Measurements from ENCODE around the gene THAP4. TPM values are rescaled to one million over a fixed set of nuclear protein-coding genes. Genes with fewer than 3 reads are reported as not detected.

Gene THAP4
- total and polyA plus RNA-seq, 2 of the 13 experiments (the other 11 are each of a cell fraction or from before 2014, with no cell fraction given): 59.7 to 75.7 TPM

DNA sequence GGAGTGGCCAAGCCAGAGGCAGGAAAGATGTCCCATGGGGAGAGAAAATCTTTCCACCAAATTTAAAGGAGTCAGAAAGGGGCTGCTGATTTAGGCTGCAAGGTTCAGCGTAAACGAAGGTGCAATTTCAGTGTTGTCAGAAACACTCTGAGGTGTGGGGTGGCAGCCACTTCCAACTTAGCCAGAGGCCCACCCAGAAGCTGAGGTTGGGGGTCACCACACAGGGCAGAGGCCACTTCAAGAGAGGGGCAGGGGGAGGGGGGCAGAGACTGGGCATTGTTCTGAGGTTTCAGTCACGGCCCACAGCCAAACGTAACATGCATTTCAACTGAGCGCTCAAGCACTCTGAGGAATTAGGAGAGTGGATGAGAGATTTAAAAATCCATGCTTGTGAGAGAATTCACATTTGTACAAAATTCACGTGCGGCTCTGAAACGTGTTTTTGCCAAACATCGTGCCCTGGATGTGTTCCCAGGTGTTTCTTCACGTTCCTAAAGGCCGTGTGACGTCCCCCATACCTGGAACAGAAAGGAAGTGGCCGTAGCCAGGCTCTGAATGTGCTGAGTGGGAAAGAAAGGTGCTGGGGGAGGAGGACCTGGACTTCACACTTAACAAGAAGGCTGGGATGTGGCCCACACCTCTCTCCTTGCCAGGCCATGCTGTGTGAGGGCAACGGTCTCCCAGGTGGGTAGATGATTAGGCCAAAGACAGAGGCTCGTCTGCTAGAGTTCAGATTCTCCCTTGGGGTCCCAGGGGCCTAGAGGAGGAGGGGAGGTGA, 97.9 kb downstream of the THAP4 start (continued):
- TF ChIP-seq ZNF224 (CRISPR knock-in tag; IDR thresholded peaks at IDR 0.05) (no peak), POLR2G (IDR thresholded peaks at IDR 0.05; ENCODE audit: low read depth, low read length) (no peak), ZNF644 (CRISPR knock-in tag; IDR thresholded peaks at IDR 0.05; ENCODE audit: low read depth) (no peak), NCOA1 (CRISPR knock-in tag; IDR thresholded peaks at IDR 0.05) (no peak), HIVEP1 (CRISPR knock-in tag; IDR thresholded peaks at IDR 0.05) (no peak)
- TF ChIP-seq, protein P1, sequence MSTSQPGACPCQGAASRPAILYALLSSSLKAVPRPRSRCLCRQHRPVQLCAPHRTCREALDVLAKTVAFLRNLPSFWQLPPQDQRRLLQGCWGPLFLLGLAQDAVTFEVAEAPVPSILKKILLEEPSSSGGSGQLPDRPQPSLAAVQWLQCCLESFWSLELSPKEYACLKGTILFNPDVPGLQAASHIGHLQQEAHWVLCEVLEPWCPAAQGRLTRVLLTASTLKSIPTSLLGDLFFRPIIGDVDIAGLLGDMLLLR (CRISPR knock-in tag; IDR thresholded peaks at IDR 0.05): peak; percentile 45; the same call in 1 of the 2 replicates
- TF ChIP-seq, protein P2, sequence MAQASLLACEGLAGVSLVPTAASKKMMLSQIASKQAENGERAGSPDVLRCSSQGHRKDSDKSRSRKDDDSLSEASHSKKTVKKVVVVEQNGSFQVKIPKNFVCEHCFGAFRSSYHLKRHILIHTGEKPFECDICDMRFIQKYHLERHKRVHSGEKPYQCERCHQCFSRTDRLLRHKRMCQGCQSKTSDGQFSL (CRISPR knock-in tag; IDR thresholded peaks at IDR 0.05): no peak

DNA sequence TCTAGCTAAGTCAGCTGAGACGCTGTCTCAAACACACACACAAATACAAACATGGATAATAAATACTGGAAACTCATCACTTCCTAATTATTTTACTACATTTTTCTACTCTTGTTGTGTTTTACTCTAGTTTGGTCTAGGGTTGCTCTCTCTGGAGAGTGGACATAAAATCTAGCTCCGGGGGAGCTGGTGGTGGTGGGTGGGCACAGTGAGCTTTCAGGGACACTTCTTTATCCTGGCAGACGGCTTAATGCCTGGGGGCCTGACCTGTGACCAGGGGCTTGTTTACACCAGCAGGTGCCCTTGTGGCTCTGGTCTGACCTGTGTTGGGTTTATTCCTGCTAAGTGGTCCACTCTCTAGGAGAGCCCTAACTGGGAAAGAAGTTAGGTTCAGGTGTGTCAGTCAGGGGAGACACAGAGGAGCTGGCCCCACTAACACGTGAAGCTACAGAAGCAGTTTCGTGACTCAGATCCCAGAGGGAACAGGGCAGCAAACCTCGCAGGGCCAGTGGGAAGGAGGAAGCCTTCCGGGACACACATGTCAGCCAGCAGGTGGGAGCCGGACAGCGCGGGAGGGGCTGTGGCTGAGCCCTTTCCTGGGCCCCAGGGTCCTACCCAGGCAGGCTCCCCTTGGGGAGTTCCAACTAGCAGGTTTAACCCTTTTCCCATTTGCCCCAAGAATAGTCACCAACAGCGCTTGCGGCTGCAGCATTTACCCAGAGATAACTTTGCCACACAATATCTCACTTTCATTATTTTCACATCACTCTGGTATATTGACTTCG, 100.9 kb downstream of the THAP4 start:
- no peak overlapping the region for H3K27ac ChIP-seq (ENCODE audit: extremely low read length, insufficient read depth, low read length)
- H2AFZ ChIP-seq (ENCODE audit: low read length): no peak overlapping the region
- peaks cover 4 to 48% of the 10 kb centered on the region in 2 experiments; a peak in 4 of 5 replicates for H3K27me3 ChIP-seq (ENCODE audit: control insufficient read depth in 1 of 2, insufficient read depth in 2 of 2, low read length in 2 of 2)
- H3K4me1 ChIP-seq (ENCODE audit: insufficient read depth, low read length): peaks cover 89% of the 10 kb centered on the region
- H3K4me3 ChIP-seq (replicated peaks in 1 of 3; ENCODE audit: insufficient read depth in 1 of 3, low read depth in 2 of 3, low read length in 3 of 3): peak overlapping the region in 1 of 3 experiments; percentile 24; a peak in 1 of 6 replicates
- 32% methylated on average over 13 of the region's 13 CpGs for WGBS (ENCODE audit: low lambda C conversion rate)
- H3K9me3 ChIP-seq (ENCODE audit: low read length): no peaks in the 10 kb centered on the region
- in situ Hi-C loops (cut with HindIII; ENCODE audit: extremely low pct_ligation_motif_present, low pct_unique_long_range_greater_than_20kb) (no loop called here), intact Hi-C loops (cut with micrococcal nuclease; ENCODE audit: unreplicated experiment) (no loop called here)
- no peak for DNase-seq (ENCODE audit: low spot score)
- ChIA-PET POLR2A (interaction anchor here (2.3 kb wide), 1 partner anchor 21 kb away, joined by 11 read pairs; no protein-coding TSS in a partner anchor), CTCF (ENCODE audit: low intra/inter-chr PET ratio, low total read pairs) (no interaction called here)
- no peaks in the 10 kb centered on the region for H3K36me3 ChIP-seq (replicated peaks in 1 of 2; ENCODE audit: control insufficient read depth in 1 of 2, insufficient read depth in 2 of 2, low read length in 2 of 2)
- H3K4me2 ChIP-seq (ENCODE audit: low read depth, low read length): peak overlapping the region; percentile 55
- no peaks in the 10 kb centered on the region for H4K20me1 ChIP-seq (ENCODE audit: insufficient read depth, low read length)
- peak; percentile 2; the same call in 1 of the 3 replicates for ATAC-seq
- FAIRE-seq: no peak
- no TSS peak for BruUV-seq (replicated peaks)
- H3K9ac ChIP-seq (ENCODE audit: insufficient read depth, low read depth, low read length): 0 out of 2 replicates have a peak overlapping the region, but pooled peaks have one; percentile 16
- H3K79me2 ChIP-seq (ENCODE audit: insufficient read depth, low read length): no peaks in the 10 kb centered on the region
- TF ChIP-seq MAFF (IDR thresholded peaks at IDR 0.05; ENCODE audit: low read depth, low read length) (no peak), MXD4 (CRISPR knock-in tag; IDR thresholded peaks at IDR 0.05) (no peak), TBX3 (IDR thresholded peaks at IDR 0.05; ENCODE audit: borderline replicate concordance) (no peak), NCOR1 (IDR thresholded peaks at IDR 0.05; ENCODE audit: borderline replicate concordance, low read length) (no peak), ZFP41 (CRISPR knock-in tag; IDR thresholded peaks at IDR 0.05; ENCODE audit: borderline replicate concordance) (no peak), CCAR2 (optimal IDR thresholded peaks at IDR 0.05; ENCODE audit: low read depth, low read length) (no peak), ZNF720 (CRISPR knock-in tag; IDR thresholded peaks at IDR 0.05) (no peak), IKZF4 (CRISPR knock-in tag; IDR thresholded peaks at IDR 0.05; ENCODE audit: borderline replicate concordance, low read depth, not compliant biosample characterization) (no peak), CHD2 (IDR thresholded peaks at IDR 0.05; ENCODE audit: low read depth, low read length) (no peak), CHD4 (IDR thresholded peaks at IDR 0.05; ENCODE audit: borderline replicate concordance, low read length) (no peak)
- TF ChIP-seq, protein P3, sequence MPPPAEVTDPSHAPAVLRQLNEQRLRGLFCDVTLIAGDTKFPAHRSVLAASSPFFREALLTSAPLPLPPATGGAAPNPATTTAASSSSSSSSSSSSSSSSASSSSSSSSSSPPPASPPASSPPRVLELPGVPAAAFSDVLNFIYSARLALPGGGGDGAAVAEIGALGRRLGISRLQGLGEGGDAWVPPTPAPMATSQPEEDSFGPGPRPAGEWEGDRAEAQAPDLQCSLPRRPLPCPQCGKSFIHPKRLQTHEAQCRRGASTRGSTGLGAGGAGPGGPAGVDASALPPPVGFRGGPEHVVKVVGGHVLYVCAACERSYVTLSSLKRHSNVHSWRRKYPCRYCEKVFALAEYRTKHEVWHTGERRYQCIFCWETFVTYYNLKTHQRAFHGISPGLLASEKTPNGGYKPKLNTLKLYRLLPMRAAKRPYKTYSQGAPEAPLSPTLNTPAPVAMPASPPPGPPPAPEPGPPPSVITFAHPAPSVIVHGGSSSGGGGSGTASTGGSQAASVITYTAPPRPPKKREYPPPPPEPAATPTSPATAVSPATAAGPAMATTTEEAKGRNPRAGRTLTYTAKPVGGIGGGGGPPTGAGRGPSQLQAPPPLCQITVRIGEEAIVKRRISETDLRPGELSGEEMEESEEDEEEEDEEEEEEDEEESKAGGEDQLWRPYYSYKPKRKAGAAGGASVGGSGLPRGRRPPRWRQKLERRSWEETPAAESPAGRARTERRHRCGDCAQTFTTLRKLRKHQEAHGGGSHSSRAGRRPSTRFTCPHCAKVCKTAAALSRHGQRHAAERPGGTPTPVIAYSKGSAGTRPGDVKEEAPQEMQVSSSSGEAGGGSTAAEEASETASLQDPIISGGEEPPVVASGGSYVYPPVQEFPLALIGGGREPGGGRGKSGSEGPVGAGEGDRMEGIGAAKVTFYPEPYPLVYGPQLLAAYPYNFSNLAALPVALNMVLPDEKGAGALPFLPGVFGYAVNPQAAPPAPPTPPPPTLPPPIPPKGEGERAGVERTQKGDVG (CRISPR knock-in tag; IDR thresholded peaks at IDR 0.05; ENCODE audit: borderline replicate concordance): no peak
